GM21526 (cell line): ENCODE measurements around the gene CRLF1.

Experiments
- ATAC-seq: cut with Tn5 transposase; IDR thresholded peaks from one replicate; pipeline ENCODE4 v1.9.1; 2021; ENCODE audit warnings: moderate library complexity; ENCODE audit not compliant: unreplicated experiment, low FRiP score

CRLF1 gene

DNA sequence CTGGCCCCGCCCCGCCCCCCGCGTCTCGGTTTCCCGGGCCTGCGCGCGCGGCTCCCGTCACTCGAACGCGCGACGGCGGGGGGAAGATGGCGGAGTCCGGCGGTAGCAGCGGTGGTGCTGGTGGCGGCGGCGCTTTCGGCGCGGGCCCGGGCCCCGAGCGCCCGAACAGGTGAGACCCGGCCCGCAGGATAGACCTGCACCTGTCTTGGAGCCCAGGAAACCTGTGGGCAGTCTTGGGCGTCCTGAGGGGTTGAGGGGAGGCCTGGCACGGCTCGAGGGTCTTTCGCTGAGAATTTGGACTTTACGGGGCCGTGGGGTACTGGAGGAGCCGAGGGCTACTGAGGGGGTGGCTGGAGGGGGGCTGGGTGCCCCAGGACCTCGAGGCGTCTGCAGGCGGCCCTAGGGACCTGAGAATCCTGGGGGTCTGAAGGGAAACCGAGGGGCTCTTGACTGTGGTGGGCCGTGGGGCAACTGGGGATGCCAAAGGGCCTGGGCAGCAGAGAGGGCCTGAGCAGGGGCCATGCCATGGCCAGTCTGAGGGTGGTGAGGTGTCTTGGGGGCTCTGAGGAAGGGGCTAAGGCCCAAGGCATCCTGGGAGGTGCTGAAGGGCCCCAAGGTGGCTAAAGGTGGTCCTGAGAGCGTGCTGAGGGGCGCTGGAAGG is 30.5 kb upstream of the CRLF1 start, which contains the start of gene KLHL26:
KLHL26 (plus strand) TSS at position 60 of the 661 bp plus-strand sequence; CDS start at position 87, 27 bp downstream.
- no peak for ATAC-seq

DNA sequence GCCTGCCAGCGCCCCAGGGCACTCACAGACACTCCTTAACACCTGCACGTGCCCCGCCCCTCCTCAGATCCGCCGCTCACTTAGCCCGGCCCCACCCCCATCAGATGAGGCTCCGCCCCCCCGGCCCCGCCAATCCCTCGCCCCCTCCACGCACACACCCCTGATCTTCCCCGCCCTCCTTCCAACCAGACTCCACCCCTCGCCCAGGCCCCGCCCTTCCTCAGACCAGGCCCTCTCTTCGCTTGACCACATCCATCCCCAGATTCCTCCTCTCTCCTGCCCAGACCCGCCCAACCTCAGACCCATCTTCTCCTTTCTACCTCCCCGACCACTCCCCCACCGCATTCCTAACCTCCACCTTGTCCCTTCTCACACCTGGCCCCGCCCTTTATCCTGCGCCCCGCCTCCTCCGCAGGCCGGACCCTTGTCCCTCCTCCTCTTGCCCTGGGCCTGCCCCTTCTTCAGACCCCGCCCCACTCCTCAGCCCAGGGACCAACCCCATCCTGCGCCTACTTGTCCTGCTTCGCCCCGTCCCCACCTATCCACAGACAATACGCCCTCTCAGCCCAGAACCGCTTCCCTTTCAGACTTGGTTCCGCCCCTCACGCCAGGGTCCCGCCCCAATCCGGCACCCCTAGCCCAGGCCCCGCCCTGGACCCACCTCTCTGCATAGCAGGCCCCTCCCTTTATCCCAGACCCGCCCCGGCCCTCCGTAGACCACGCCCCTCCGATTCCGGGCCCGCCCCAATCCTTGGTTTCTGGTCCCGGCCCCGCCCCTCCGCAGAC is 29.8 kb upstream of the CRLF1 start:
- peak; percentile 70 for ATAC-seq

DNA sequence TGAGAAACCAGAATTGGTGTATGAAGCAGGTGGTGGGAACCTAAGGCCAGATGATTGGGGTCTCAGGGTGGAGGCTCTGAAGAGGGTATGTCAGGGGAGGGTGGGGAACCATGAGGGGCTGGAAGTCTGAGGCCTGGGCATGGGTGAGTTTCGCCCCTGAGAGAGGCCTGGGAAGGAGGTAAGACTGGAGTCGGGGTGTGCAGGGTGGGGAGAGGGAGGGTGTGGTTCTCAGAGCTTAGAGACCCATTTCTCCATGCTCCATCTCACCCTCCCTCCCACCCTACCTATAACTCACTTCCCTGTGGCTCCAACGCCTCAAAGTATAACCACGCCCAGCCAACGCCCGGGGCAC is 29.2 kb upstream of the CRLF1 start:
- ATAC-seq: no peak

DNA sequence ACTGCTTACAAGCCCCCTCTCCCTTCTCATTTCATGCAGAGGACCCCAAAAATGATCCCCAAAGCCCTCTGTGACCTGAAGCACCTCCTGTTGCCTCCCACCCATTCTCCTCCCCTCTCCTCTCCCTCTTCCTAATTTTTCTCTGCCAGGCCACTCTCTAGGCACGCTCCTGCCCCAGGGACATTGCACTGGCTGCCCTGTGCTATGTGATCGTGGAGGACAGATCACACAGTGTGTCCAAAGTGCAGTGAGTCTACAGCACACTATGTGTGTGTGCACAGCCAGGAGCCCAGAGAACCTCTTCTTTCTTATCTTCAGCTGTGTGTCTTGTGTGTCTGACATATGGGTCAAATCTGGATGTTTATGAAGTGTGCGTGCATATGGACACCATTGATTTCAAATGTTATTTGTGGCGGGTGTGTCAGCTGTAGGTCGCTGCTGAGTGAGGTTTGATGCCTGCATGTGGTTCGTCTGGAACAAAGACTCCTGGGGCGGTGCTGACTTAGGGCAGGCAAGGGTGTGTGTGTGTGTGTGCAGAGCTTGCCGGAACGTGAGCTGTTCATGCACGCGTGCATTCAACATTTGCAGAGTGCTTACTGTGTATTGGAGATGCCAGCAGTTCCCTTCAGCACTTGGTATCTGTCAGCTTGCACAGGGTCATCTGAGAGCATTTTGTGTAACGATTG is 28.2 kb upstream of the CRLF1 start:
- ATAC-seq: no peak

DNA sequence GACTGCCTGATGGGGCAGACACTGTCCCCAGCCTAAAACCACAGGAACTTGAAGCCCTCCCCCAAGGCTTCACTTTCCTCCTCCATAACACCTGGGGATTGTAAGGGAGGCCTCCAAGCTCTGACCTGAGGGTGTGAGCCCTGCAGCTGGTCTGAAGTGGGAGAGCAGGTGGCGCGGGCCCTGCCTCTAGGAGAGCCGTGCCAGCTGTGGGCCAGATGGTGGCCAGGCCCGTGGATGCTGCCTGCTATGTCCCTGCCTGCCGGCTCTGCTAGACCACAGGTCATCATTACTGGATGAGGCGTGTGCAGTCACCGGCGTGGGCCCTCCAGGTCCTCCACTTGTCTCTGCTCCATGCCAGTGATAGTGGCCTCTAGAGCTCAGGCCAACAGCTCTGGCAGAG is 26.7 kb upstream of the CRLF1 start:
- no peak for ATAC-seq

DNA sequence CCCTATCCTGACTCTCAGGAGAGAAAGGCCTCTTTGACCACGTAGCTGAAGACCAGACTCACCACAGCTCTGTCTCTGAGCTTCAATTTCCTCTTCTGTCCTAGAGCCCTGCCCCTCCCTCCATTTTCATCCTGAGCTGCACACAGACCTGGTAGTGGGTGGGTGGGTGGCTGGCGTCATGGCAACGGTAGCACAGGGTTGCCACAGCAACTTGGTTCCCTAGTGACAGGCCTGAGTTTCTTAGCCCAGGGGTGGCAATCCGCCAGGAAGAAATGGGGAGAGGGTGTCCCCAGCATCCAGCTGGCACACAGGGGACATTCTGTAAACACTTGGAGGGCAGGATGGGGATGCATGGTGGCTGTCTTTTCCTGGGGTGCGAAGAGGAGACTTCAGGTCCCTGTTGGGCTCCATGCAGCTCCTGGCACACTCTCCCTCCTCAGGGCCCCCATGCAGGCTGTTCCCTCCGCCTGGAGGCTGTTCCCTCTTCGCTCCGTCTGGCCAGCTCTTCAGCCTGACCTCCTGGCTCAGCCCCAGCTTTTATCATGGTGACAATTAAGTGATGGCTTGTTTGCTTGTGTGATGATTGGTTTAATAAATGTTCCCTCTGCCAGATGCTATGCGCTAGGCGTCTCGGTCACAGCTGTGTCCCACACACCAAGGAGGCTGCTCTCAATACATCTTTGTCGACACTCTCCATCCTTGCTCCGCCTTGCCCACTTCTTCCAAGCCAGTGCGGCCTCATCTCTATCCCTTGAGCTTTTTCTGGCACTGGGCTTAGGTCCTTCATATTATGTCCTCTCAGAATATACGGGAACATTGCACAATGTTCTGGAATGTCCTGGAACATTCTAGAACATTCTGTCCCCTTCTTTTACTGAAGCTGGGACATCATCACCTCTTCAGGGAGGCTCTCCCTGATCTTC is 22.8 kb upstream of the CRLF1 start:
- ATAC-seq: no peak

DNA sequence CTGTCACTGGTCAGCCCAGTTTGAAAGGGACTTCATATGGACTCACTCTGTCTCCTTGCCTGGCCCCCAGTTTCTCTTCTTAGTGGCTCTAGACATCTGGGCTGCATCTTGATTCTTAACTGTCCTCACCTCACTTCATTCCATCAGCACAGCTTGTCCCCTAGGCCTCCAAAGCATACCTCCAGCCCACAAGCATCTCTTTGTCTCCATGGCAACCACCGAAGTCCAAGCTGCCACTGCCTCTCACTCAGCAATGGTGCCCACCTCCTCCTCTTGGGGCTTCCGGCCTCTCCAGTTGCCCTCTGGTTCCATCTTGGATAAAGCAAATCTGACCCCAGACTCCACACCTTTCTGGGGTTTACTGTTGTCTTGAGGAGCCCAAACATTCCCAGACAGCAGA is 20.3 kb upstream of the CRLF1 start:
- ATAC-seq: no peak

DNA sequence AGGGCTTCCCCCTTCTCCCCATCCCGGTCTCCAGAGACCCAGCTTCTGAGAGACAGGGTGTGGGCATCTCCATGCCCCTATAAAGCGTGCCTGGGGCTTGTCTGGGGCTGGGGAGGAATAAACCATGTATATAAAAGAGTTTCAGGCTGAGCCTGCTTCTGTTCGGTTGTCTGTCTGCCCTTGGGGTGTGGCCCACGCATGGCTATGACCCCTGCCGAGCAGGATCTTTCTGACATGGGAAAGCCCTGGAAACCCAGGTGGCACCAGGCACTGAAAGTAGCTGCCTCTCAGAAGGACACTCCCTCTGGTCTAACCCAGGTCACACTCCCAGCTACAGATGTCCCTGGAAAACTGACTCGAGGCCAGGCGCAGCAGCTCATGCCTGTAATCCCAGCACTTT is 14.3 kb upstream of the CRLF1 start:
- no peak for ATAC-seq

DNA sequence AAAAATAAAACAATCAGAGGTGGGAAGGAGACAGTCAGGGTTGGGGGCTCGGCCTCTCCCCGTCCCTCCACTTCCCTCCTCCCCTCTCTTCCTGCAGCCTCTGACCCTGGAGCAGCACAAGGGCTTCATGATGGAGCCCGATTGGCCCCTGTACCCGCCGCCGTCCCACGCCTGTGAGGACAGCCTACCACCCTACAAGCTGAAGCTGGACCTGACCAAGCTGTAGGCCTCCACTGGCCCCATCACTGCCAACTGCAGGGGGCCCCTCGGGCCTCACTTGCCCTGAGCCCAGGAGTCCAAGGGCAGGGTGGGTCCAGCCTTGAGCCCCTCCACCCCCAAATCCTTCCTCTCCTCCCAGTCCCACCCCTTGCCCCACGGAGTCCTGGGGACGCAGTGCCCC is 13.7 kb upstream of the CRLF1 start:
- no peak for ATAC-seq

DNA sequence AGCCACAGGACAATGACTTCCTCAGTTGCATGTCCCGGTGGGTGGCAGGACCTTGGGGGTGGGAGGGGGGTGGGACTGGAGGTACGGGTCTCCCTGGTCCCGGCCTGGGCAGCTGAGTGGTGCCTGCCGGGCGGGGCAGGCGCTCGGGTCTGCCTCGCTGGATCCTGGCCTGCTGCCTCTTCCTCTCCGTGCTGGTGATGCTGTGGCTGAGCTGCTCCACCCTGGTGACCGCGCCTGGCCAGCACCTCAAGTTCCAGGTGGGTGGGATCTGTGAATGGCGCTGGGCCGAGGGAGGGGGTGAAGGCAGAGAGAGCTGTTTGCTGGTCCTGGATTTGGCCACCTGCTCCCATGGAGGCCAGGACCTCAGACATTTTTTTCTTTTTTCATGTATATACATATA is 11.6 kb upstream of the CRLF1 start:
- no peak for ATAC-seq

DNA sequence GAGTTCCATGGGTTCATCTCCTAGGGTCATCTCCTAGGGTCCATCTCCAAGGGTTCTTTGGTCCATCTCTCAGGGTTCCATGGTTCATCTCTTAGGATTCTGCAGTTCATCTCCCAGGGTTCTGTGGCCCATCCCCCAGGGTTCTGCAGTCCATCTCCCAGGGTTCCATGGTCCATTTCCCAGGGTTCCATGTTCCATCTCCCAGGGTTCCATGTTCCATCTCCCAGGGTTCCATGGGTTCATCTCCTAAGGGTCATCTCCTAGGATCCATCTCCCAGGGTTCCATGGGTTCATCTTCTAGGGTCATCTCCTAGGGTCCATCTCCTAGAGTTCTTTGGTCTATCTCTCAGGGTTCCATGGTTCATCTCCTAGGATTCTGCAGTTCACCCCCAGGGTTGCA is 11.0 kb upstream of the CRLF1 start:
- ATAC-seq: no peak

DNA sequence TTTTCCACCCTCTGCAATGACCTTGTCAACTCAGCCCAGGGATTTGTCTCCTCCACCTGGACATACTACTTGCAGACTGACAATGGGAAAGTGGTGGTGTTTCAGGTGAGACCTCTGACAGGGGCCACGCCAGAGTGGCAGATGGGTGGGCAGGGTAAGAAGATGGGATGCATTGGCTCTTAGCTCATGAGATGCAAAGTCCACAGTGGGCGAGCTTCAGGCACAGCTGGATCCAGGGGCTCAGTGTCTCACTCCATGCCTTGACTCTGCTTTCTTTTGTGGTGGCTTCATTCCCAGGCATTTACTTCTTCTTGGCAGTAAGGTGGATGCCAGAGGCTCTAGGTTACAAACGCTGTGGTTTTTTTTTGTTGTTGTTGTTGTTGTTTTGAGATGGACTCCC is 9.4 kb upstream of the CRLF1 start:
- ATAC-seq: no peak

DNA sequence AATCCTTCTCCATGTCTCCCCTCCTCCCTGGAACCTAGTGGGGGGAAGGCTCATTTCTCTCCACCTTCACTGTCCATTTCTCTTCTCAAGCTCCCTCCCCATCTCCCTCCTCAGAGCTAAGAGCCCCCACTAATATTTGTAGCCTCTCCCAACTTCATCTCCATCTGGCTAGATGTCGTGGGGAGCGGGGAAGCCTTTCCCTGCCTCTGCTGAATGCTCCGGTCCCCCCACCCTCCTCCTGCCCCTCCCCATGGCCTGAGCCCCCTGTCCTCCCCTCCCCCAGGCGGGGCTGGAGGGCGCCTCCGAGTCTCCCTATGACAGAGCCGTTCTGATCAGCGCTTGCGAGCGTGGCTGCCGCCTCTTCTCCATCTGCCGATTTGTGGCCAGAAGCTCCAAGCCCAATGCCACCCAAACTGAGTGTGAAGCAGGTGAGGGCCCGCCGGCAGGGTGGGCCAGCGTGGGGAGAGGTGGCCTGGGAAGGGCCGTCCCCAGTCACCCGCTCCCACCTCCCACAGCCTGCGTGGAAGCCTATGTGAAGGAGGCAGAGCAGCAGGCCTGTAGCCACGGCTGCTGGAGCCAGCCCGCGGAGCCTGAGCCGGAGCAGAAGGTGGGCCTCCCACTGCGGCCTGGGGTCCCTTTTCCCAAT is 7.1 kb upstream of the CRLF1 start:
- ATAC-seq: no peak

DNA sequence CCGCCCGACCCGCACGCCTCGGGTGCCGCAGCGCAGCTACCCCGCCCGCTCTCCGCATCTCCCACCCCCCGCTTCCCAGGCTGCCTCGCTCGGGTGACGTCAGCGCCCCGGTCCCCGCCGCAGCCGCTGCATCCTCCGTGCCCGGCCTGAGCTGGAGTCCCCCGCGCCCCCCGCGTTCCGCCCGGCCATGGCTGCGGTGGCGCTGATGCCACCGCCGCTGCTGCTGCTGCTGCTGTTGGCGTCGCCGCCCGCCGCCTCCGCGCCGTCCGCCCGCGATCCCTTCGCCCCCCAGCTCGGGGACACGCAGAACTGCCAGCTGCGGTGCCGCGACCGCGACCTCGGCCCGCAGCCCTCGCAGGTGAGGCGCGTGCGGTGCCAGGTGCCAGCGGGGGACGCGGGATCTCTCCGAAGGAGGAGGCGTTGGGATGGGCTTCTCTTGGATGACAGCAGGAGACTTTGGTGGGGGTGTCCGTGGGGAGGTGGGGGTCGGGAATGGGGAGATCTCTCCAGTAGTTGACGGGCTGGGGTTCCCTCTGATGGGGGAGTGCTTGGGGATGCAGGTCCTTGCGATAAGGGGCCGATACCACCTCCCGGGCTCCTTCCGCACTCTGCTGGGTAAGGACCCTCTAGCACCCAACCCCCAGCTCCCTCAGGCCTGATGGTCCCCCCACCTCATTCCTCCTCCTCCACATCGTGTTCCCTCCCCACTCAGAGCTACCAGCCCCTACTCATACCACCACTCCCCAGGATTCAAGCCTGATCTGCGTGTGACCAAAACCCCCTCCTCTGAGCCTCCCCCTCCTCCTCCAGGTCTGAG is 6.4 kb upstream of the CRLF1 start, which contains the start of gene TMEM59L:
TMEM59L (plus strand) TSS at position 99 of the 817 bp plus-strand sequence; CDS start at position 188, 89 bp downstream.
- no peak for ATAC-seq

DNA sequence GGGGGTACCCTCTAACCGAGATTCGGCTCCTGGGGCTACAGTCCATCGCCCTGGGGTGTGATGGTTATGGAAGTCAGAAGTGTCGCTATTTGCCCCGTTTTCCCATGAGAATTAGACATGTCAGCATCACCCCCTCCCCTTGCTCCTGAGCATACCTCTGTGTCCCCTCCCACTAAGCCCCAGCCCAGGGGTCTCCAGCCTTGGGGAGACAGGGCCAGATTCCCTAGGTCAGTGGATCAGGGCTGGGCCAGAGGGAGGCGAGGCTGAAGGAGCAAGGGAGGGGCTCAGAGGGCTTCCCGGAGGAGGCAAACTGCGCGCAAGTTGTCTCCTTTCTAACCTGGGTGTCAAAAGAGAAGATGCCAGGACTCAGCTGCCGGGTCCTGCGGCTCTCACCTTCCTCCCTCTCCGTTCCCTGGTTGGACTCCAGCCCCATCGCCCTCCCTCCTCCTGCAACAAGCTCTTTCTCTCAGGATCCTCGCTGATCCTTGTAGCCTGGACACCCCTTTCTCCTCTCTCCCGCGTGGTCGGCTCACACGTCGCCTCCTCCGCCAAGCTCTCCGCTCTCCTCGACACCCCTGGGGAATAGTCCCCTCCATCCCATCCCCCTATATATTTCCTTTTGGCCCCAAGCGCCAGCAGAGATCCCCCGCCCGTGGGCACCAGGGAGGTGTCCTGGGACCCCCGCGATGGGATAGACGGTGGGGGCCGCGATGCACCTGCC is 5.6 kb upstream of the CRLF1 start:
- no peak for ATAC-seq

DNA sequence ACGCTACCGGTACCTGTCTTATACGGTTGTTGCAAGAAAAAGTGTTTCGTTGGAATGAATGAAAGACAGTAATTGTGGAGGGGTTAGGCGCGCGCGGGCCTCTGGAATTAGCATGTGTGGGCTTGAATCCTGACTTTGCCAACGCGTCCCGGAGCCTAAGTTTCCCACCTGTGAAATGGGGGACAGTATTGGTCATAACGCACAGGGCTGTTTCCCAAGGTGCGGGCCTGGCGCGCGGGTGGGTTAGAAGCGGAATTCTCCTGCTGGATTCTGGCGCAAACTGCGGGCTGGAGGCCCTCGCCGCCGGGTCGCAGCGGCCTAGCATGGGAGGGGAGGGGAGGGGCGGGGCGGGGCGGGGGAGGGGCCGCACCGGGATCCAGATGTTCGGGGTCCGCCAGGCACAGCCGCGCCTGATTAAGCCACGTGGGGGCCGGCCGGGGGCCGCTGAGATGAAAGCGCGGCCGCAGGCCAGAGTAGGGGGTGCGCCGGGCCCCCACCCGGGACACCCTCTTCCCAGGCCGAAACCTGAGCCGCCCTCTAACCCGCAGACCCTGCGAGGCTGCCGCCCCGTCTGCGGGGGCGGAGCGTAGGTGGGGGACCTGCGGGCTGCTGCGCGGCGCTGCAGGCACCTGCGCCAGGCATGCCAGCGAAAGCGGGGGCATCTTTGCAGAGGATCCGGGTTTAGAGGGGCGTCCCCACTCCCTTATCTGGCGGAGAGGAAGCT is 4.9 kb upstream of the CRLF1 start:
- no peak for ATAC-seq

DNA sequence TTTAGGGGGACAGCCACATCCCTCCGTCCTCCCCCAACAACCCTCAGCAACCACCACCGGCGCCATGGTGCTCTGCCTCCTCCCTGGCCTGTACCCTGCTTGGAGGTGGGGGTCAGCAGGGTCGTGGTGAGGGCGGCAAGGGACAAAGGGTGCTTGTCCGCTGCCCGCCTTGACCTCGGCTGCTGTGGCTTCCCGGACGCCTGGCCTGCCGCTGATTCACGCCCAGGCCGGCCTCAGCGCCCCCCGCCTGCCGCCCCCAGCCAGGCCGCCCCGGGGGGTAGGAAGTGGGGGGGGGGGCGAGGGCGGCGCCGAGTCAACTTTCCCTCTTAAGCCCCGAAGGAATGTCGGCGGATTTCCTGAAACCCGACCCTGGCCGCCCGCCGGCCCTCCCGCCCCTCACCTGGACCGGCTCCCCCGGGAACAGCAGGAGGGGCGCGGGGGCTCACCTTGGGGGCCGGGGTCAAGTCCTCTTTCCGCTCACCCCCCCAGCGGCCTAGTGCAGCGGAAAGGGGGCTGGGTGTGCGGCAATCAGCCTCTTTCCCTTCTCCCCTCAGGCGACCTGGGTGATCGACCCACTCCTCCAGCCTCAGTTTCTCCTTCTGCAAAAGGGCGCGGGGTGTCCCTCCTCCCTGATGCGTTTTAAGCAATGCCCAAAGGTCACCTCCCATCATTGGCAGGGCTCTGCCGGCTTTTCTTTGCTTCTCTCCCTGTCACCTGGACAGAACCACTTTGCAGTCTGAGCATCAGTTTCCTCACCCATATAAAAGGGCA is 4.1 kb upstream of the CRLF1 start:
- no peak for ATAC-seq
